H9 (cell line): ENCODE data around the gene APOBEC4. TPM values are rescaled to one million over a fixed set of nuclear protein-coding genes. Genes with fewer than 3 reads are reported as not detected.
"Not testable (repeated sequence)": the region's sequence is repeated elsewhere in the genome, so short reads cannot be mapped to it uniquely, and the experiment has no call there.

Experiments used
- DNase-seq: peaks from one replicate; pipeline ENCODE4 v3.0.0-alpha.2; 2017
- H2AFZ ChIP-seq: one replicate; pipeline ENCODE4 v1.6.1; 2013; ENCODE audit warnings: mild to moderate bottlenecking, low read length, control low read depth, moderate library complexity
- H2AK5ac ChIP-seq: 2 replicates; pipeline ENCODE4 v1.6.1; 2013; ENCODE audit warnings: low read length, control low read depth, mixed read lengths; ENCODE audit not compliant: insufficient read length
- H2BK120ac ChIP-seq: one replicate; pipeline ENCODE4 v1.6.1; 2013; ENCODE audit warnings: low read depth, mild to moderate bottlenecking, low read length, control low read depth, inconsistent platforms; ENCODE audit not compliant: poor library complexity, severe bottlenecking
- H2BK12ac ChIP-seq: 2 replicates; pipeline ENCODE4 v1.6.1; 2013; ENCODE audit warnings: low read length, control low read depth, mixed read lengths, low read depth; ENCODE audit not compliant: insufficient read length
- H2BK15ac ChIP-seq: 2 replicates; pipeline ENCODE4 v1.6.1; 2013; ENCODE audit warnings: low read depth, low read length, control low read depth
- H2BK20ac ChIP-seq: one replicate; pipeline ENCODE4 v1.6.1; 2013; ENCODE audit warnings: low read depth, mild to moderate bottlenecking, low read length, control low read depth, inconsistent platforms; ENCODE audit not compliant: poor library complexity, severe bottlenecking
- H2BK5ac ChIP-seq: 2 replicates; pipeline ENCODE4 v1.6.1; 2013; ENCODE audit warnings: low read length, control low read depth, mixed read lengths; ENCODE audit not compliant: insufficient read length
- H3K14ac ChIP-seq: 2 replicates; pipeline ENCODE4 v1.6.1; 2013; ENCODE audit warnings: low read length, control low read depth; ENCODE audit not compliant: insufficient read depth
- H3K18ac ChIP-seq: 2 replicates; pipeline ENCODE4 v1.6.1; 2013; ENCODE audit warnings: low read depth, mild to moderate bottlenecking, mixed read lengths, low read length, control low read depth; ENCODE audit not compliant: insufficient read length
- H3K23ac ChIP-seq: 2 replicates; pipeline ENCODE4 v1.6.1; 2013; ENCODE audit warnings: low read length, control low read depth, mixed read lengths, low read depth; ENCODE audit not compliant: insufficient read length
- H3K23me2 ChIP-seq: 2 replicates; pipeline ENCODE4 v1.6.1; 2013; ENCODE audit warnings: low read depth, mild to moderate bottlenecking, mixed read lengths, low read length, control low read depth; ENCODE audit not compliant: insufficient read length, poor library complexity, severe bottlenecking
- H3K27ac ChIP-seq: 2 replicates; pipeline ENCODE4 v1.5.1; 2013; ENCODE audit warnings: low read length, control low read depth, mixed read lengths, low read depth; ENCODE audit not compliant: insufficient read length
- H3K27me3 ChIP-seq: 2 replicates; pipeline ENCODE4 v1.6.1; 2013; ENCODE audit warnings: low read length, control low read depth, inconsistent platforms; ENCODE audit not compliant: insufficient read depth
- H3K4ac ChIP-seq: 2 replicates; pipeline ENCODE4 v1.6.1; 2013; ENCODE audit warnings: low read depth, mild to moderate bottlenecking, control low read depth, inconsistent platforms, low read length, moderate library complexity
- H3K4me1 ChIP-seq: 2 replicates; pipeline ENCODE4 v1.6.1; 2013; ENCODE audit warnings: low read length, control low read depth, inconsistent platforms; ENCODE audit not compliant: insufficient read depth
- H3K4me2 ChIP-seq: 2 replicates; pipeline ENCODE4 v1.6.1; 2013; ENCODE audit warnings: low read length, control low read depth, mixed read lengths; ENCODE audit not compliant: insufficient read length, insufficient read depth
- H3K56ac ChIP-seq: 2 replicates; pipeline ENCODE4 v1.6.1; 2013; ENCODE audit warnings: low read depth, mild to moderate bottlenecking, mixed read lengths, low read length, control low read depth; ENCODE audit not compliant: insufficient read length
- H3K79me1 ChIP-seq: 2 replicates; pipeline ENCODE4 v1.6.1; 2013; ENCODE audit warnings: low read depth, mild to moderate bottlenecking, moderate library complexity, low read length, control low read depth, inconsistent platforms; ENCODE audit not compliant: insufficient read depth, poor library complexity, severe bottlenecking
- H3K79me2 ChIP-seq: 2 replicates; pipeline ENCODE4 v1.6.1; 2013; ENCODE audit warnings: low read length, control low read depth, inconsistent platforms; ENCODE audit not compliant: insufficient read depth
- H3K9ac ChIP-seq: 2 replicates; pipeline ENCODE4 v1.6.1; 2013; ENCODE audit warnings: low read length, control low read depth, mixed read lengths; ENCODE audit not compliant: insufficient read length; ENCODE audit errors: extremely low read depth
- H3K9me3 ChIP-seq: one replicate; pipeline ENCODE4 v1.6.1; 2013; ENCODE audit warnings: low read depth, low read length, inconsistent platforms; ENCODE audit not compliant: control insufficient read depth
- H3T11ph ChIP-seq: one replicate; pipeline ENCODE4 v1.6.1; 2013; ENCODE audit warnings: mild to moderate bottlenecking, low read length, control low read depth, inconsistent platforms
- H4K20me1 ChIP-seq: one replicate; pipeline ENCODE4 v1.6.1; 2013; ENCODE audit not compliant: control insufficient read depth, insufficient read length, insufficient read depth
- H4K5ac ChIP-seq: 2 replicates; pipeline ENCODE4 v1.6.1; 2013; ENCODE audit warnings: low read depth, mild to moderate bottlenecking, mixed read lengths, low read length, control low read depth; ENCODE audit not compliant: insufficient read length
- H4K8ac ChIP-seq: replicated peaks from 2 replicates; pipeline ENCODE4 v1.6.1; 2013; ENCODE audit warnings: low read length, control low read depth, mixed read lengths, low read depth; ENCODE audit not compliant: insufficient read length
- H4K91ac ChIP-seq: 2 replicates; pipeline ENCODE4 v1.6.1; 2013; ENCODE audit warnings: low read depth, mild to moderate bottlenecking, moderate library complexity, mixed read lengths, low read length, control low read depth; ENCODE audit not compliant: insufficient read length
- H3K27ac Mint-ChIP-seq, 3 experiments: 2 replicates in 2 of 3; 3 replicates in 1 of 3; pipeline ENCODE4 v1.8.0; 2020 to 2021; ENCODE audit warnings: mixed read lengths in 3 of 3, mild to moderate bottlenecking in 1 of 3, moderate library complexity in 1 of 3
- H3K27me3 Mint-ChIP-seq: 2 replicates; pipeline ENCODE4 v1.8.0; 2021; ENCODE audit warnings: low read depth, mild to moderate bottlenecking, moderate library complexity, mixed read lengths
- H3K36me3 Mint-ChIP-seq, 3 experiments: 2 replicates in 2 of 3; 3 replicates in 1 of 3; pipeline ENCODE4 v1.8.0; 2020 to 2021; ENCODE audit warnings: low read depth in 3 of 3, mixed read lengths in 3 of 3; ENCODE audit not compliant: insufficient read depth in 1 of 3
- H3K4me1 Mint-ChIP-seq, 2 experiments: 2 replicates each; pipeline ENCODE4 v1.8.0; 2020; ENCODE audit warnings: mixed read lengths in 2 of 2
- H3K4me3 Mint-ChIP-seq, 2 experiments: 2 replicates in 1 of 2; 3 replicates in 1 of 2; pipeline ENCODE4 v1.8.0; 2020 to 2021; ENCODE audit warnings: mild to moderate bottlenecking in 2 of 2, mixed read lengths in 2 of 2, moderate library complexity in 1 of 2
- H3K9me3 Mint-ChIP-seq, 2 experiments: 2 replicates in 1 of 2; 3 replicates in 1 of 2; pipeline ENCODE4 v1.8.0; 2020; ENCODE audit warnings: mild to moderate bottlenecking in 2 of 2, mixed read lengths in 2 of 2, moderate library complexity in 1 of 2
- WGBS: extraction: QIAGEN DNeasy Blood & Tissue Kit; methylation state at CpG from one replicate; pipeline ENCODE4 v1.1.7; 2013; ENCODE audit warnings: missing lambda C conversion rate, low lambda C conversion rate, mixed read lengths; ENCODE audit not compliant: insufficient read length; ENCODE audit errors: extremely low coverage; 5-methylcytosine and 5-hydroxymethylcytosine counted together
- total RNA-seq: library from RNA; stranded (reverse); gene quantifications from 2 replicates; pipeline ENCODE4 v1.2.1, GENCODE V29; 2021
- TF ChIP-seq, protein P1 (sequence below): fragments of 200-600 bp; sonication (generic); conservative IDR thresholded peaks from 3 replicates; pipeline ENCODE4 v1.8.0; 2021; ENCODE audit warnings: antibody characterized with exemption, mild to moderate bottlenecking

APOBEC4 gene
- total RNA-seq, 1 experiment from 2014 or later: not detected

DNA sequence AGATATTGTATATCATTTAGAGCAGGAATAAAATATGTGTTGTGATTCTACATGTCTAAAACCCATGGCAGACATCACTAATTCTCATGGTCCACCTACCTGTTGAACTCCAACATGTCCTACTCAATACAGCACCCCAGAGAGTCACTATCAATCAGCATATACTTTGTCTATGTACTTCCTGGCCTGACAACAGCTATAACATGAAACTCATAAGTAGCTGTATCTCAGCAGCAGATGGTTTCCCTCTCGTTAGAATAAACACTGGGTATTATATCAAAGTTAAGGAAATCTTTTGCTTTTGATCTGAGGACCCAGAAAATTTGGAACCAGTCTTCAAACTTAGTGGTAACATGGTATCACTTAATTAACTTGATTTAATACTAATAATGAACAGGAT lies 33.3 kb downstream of the APOBEC4 start:
- peak overlapping the region in 1 of 3 experiments; percentile 12; a peak in 2 of 7 replicates for H3K27ac Mint-ChIP-seq
- H2BK12ac ChIP-seq: no peak overlapping the region

GRCh38 chr1:183618202-183618601 lies 34.9 kb downstream of the APOBEC4 start:
- not testable (repeated sequence) for H2AK5ac ChIP-seq, H2BK20ac ChIP-seq, H3K27ac ChIP-seq, H4K91ac ChIP-seq, H3K14ac ChIP-seq, H3K23ac ChIP-seq, H3K4me3 Mint-ChIP-seq, H3K18ac ChIP-seq, H3K27me3 Mint-ChIP-seq, H4K8ac ChIP-seq, H3K4me2 ChIP-seq, H4K20me1 ChIP-seq, H2BK15ac ChIP-seq, H3K27ac Mint-ChIP-seq, H3K4me1 ChIP-seq, H2BK120ac ChIP-seq, H3K9ac ChIP-seq, H3K79me1 ChIP-seq, DNase-seq, H2AFZ ChIP-seq, H4K5ac ChIP-seq, H3K56ac ChIP-seq, H3K27me3 ChIP-seq, H2BK5ac ChIP-seq, H3K9me3 Mint-ChIP-seq, H3T11ph ChIP-seq, H3K79me2 ChIP-seq, H3K4ac ChIP-seq, H2BK12ac ChIP-seq, H3K9me3 ChIP-seq, H3K36me3 Mint-ChIP-seq, H3K23me2 ChIP-seq
- peaks cover 36 to 37% of the 10 kb centered on the region in 2 experiments for H3K4me1 Mint-ChIP-seq
- WGBS: no CpG with 5 or more reads among the region's 5 CpGs

More for the DNA sequence above, 33.3 kb downstream of the APOBEC4 start:
- H3K27ac ChIP-seq: no peak overlapping the region
- H2BK5ac ChIP-seq: no peak overlapping the region
- no peak overlapping the region for H3K23ac ChIP-seq
- no peak overlapping the region for H4K8ac ChIP-seq
- peaks cover 36 to 37% of the 10 kb centered on the region in 2 experiments for H3K4me1 Mint-ChIP-seq
- no peak overlapping the region for H2AFZ ChIP-seq
- H3K18ac ChIP-seq: no peak overlapping the region
- no peak overlapping the region for H2AK5ac ChIP-seq
- no peaks in the 10 kb centered on the region for H3K23me2 ChIP-seq
- H4K91ac ChIP-seq: no peak overlapping the region
- no peak overlapping the region for H3K4me2 ChIP-seq
- no peak for DNase-seq
- H4K5ac ChIP-seq: no peak overlapping the region
- H3K79me2 ChIP-seq: no peaks in the 10 kb centered on the region
- H2BK20ac ChIP-seq: no peak overlapping the region
- no peak overlapping the region for H3T11ph ChIP-seq
- peaks cover 1 to 2% of the 10 kb centered on the region in 2 experiments; a peak in 4 of 5 replicates for H3K9me3 Mint-ChIP-seq
- H3K9ac ChIP-seq: no peak overlapping the region
- WGBS: no CpG with 5 or more reads among the region's 1 CpG
- H2BK15ac ChIP-seq: no peak overlapping the region
- no peaks in the 10 kb centered on the region for H3K9me3 ChIP-seq
- H3K56ac ChIP-seq: no peak overlapping the region
- no peaks in the 10 kb centered on the region for H3K79me1 ChIP-seq
- TF ChIP-seq, protein P1, sequence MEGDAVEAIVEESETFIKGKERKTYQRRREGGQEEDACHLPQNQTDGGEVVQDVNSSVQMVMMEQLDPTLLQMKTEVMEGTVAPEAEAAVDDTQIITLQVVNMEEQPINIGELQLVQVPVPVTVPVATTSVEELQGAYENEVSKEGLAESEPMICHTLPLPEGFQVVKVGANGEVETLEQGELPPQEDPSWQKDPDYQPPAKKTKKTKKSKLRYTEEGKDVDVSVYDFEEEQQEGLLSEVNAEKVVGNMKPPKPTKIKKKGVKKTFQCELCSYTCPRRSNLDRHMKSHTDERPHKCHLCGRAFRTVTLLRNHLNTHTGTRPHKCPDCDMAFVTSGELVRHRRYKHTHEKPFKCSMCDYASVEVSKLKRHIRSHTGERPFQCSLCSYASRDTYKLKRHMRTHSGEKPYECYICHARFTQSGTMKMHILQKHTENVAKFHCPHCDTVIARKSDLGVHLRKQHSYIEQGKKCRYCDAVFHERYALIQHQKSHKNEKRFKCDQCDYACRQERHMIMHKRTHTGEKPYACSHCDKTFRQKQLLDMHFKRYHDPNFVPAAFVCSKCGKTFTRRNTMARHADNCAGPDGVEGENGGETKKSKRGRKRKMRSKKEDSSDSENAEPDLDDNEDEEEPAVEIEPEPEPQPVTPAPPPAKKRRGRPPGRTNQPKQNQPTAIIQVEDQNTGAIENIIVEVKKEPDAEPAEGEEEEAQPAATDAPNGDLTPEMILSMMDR: no peak
- H3K4me1 ChIP-seq: no peaks in the 10 kb centered on the region; the same call in 1 of the 2 replicates
- peaks cover 1% of the 10 kb centered on the region for H3K27me3 Mint-ChIP-seq
- no peak overlapping the region for H3K14ac ChIP-seq
- no peak overlapping the region for H3K4me3 Mint-ChIP-seq
- peaks cover 0 to 1% (median 1%) of the 10 kb centered on the region in 3 experiments; a peak in 2 of 7 replicates for H3K36me3 Mint-ChIP-seq
- no peak overlapping the region for H2BK120ac ChIP-seq
- H3K27me3 ChIP-seq: no peaks in the 10 kb centered on the region
- H3K4ac ChIP-seq: no peak overlapping the region
- no peaks in the 10 kb centered on the region for H4K20me1 ChIP-seq
